HCT116 (cell line): ENCODE results near the gene GHDC. TPM values are rescaled to one million over a fixed set of nuclear protein-coding genes. Genes with fewer than 3 reads are reported as not detected.

ENCODE experiments used
- ATAC-seq: fragments of 200-7000 bp; cut with Tn5 transposase; 2 replicates; pipeline ENCODE4 v1.9.1; 2020; ENCODE audit warnings: mild to moderate bottlenecking, moderate library complexity
- BruUV-seq: library from RNA; stranded (reverse); fragments of 400-500 nt; replicated peaks from 2 replicates; lab custom pipeline; 2021; lab: Mats Ljungman, UMichigan
- CTCF ChIA-PET: fragments of 300-600 bp; sonication (Branson Sonifier 250); formaldehyde crosslinking; loops from one replicate; lab custom pipeline; 2021; ENCODE audit warnings: antibody characterized with exemption; lab: Charles Lee
- POLR2A ChIA-PET: fragments of 300-600, 350-600 bp; sonication (Branson Sonifier 250); formaldehyde crosslinking; loops from one replicate; lab custom pipeline; 2021; ENCODE audit warnings: antibody characterized with exemption; lab: Charles Lee
- RAD21 ChIA-PET, 2 experiments: fragments of 300-600 bp; sonication (Branson Sonifier 250); formaldehyde crosslinking; loops; one replicate each; lab custom pipeline; 2023; ENCODE audit warnings: low total read pairs in 2 of 2; ENCODE audit not compliant: uncharacterized antibody in 2 of 2, unreplicated experiment in 2 of 2, low non-redundant PET in 1 of 2; lab: Charles Lee
- DNase-seq: peaks from one replicate; pipeline ENCODE4 v3.0.0-alpha.2; 2010; ENCODE audit warnings: low read depth, low spot score
- H2AFZ ChIP-seq: fragments of 200-600 bp; shearing (Covaris generic), sonication (generic); 2 replicates; pipeline ENCODE4 v1.6.1; 2017; ENCODE audit warnings: low read depth, mixed run types, mixed read lengths, antibody characterized with exemption, low read length; ENCODE audit not compliant: poor library complexity, severe bottlenecking
- H3K27ac ChIP-seq: 2 replicates; pipeline ENCODE4 v1.5.1; 2012; ENCODE audit warnings: low read depth, low read length
- H3K27me3 ChIP-seq: fragments of 200-600 bp; sonication (generic); 2 replicates; pipeline ENCODE4 v1.6.1; 2016; ENCODE audit warnings: mixed run types, low read length, mixed read lengths; ENCODE audit not compliant: insufficient read depth
- H3K36me3 ChIP-seq, 2 experiments: fragments of 200-500 bp in 1 of 2; fragments of 200-600 bp in 1 of 2; sonication (Bioruptor generic) in 1 of 2; sonication (generic) in 1 of 2; 2 replicates each; pipeline versions ENCODE4 v1.5.1 to v1.6.1; 2014 to 2016; ENCODE audit warnings: low read length in 2 of 2, inconsistent platforms in 1 of 2, mixed read lengths in 1 of 2, mixed run types in 1 of 2; ENCODE audit not compliant: insufficient read depth in 2 of 2, control insufficient read depth in 1 of 2
- H3K4me1 ChIP-seq, 2 experiments: fragments of 200-600 bp in 1 of 2; sonication (generic) in 1 of 2; 2 replicates each; pipeline versions ENCODE4 v1.5.1 to v1.6.1; 2012 to 2017; ENCODE audit warnings: low read length in 2 of 2, inconsistent platforms in 1 of 2, mild to moderate bottlenecking in 1 of 2, mixed read lengths in 1 of 2, mixed run types in 1 of 2, moderate library complexity in 1 of 2; ENCODE audit not compliant: insufficient read depth in 2 of 2, control insufficient read depth in 1 of 2
- H3K4me2 ChIP-seq: fragments of 200-600 bp; sonication (generic); 2 replicates; pipeline ENCODE4 v1.6.1; 2017; ENCODE audit warnings: mixed run types, low read length, mixed read lengths
- H3K4me3 ChIP-seq, 2 experiments: fragments of 200-600 bp in 1 of 2; sonication (generic) in 1 of 2; replicated peaks in 1 of 2; 2 replicates each; pipeline ENCODE4 v1.5.1; 2011 to 2016; ENCODE audit warnings: low read length in 2 of 2, control low read depth in 1 of 2, low read depth in 1 of 2, mild to moderate bottlenecking in 1 of 2, mixed read lengths in 1 of 2, mixed run types in 1 of 2
- H3K79me2 ChIP-seq: fragments of 200-600 bp; sonication (generic); 2 replicates; pipeline ENCODE4 v1.6.1; 2017; ENCODE audit warnings: mild to moderate bottlenecking, mixed run types, low read length, moderate library complexity, mixed read lengths; ENCODE audit not compliant: insufficient read depth
- H3K9ac ChIP-seq: fragments of 200-600 bp; sonication (generic); 2 replicates; pipeline ENCODE4 v1.6.1; 2016; ENCODE audit warnings: low read length, mixed read lengths
- H3K9me2 ChIP-seq: fragments of 200-600 bp; sonication (generic), shearing (Covaris generic); 2 replicates; pipeline ENCODE4 v1.6.1; 2017; ENCODE audit warnings: mixed run types, mild to moderate bottlenecking, moderate library complexity; ENCODE audit not compliant: insufficient read depth
- H3K9me3 ChIP-seq, 2 experiments: fragments of 200-500 bp in 1 of 2; fragments of 200-600 bp in 1 of 2; sonication (Bioruptor generic) in 1 of 2; sonication (generic) in 1 of 2; 2 replicates each; pipeline ENCODE4 v1.6.1; 2014 to 2017; ENCODE audit warnings: low read length in 2 of 2, mixed read lengths in 2 of 2, inconsistent platforms in 1 of 2, low read depth in 1 of 2, mild to moderate bottlenecking in 1 of 2, mixed run types in 1 of 2, moderate library complexity in 1 of 2; ENCODE audit not compliant: control insufficient read depth in 1 of 2, insufficient read depth in 1 of 2
- H4K20me1 ChIP-seq: fragments of 200-600 bp; sonication (generic), shearing (Covaris generic); 2 replicates; pipeline ENCODE4 v1.6.1; 2017; ENCODE audit warnings: mixed run types, mild to moderate bottlenecking, moderate library complexity; ENCODE audit not compliant: insufficient read depth
- ATF3 ChIP-seq: IDR thresholded peaks from 2 replicates; pipeline ENCODE4 v1.6.1; 2012
- CBX3 ChIP-seq: IDR thresholded peaks from 2 replicates; pipeline ENCODE4 v1.6.1; 2012; ENCODE audit warnings: low read depth
- CEBPB ChIP-seq: IDR thresholded peaks from 2 replicates; pipeline ENCODE4 v1.6.1; 2012; ENCODE audit warnings: low read depth
- CTCF ChIP-seq, 3 experiments: fragments of 200-600 bp in 1 of 3; sonication (generic) in 1 of 3; IDR thresholded peaks in 2 of 3; conservative IDR thresholded peaks in 1 of 3; 2 replicates each; pipeline ENCODE4 v1.5.1; 2012 to 2017; ENCODE audit warnings: low read depth in 2 of 3, low read length in 2 of 3, antibody characterized with exemption in 1 of 3, borderline replicate concordance in 1 of 3, control low read depth in 1 of 3, mild to moderate bottlenecking in 1 of 3, mixed read lengths in 1 of 3, mixed run types in 1 of 3, moderate library complexity in 1 of 3; ENCODE audit not compliant: insufficient read depth in 1 of 3
- EGR1 ChIP-seq: IDR thresholded peaks from 2 replicates; pipeline ENCODE4 v1.6.1; 2012; ENCODE audit warnings: low read depth
- ELF1 ChIP-seq: IDR thresholded peaks from 2 replicates; pipeline ENCODE4 v1.6.1; 2012; ENCODE audit warnings: low read depth, borderline replicate concordance
- MAX ChIP-seq: IDR thresholded peaks from 2 replicates; pipeline ENCODE4 v1.6.1; 2012
- POLR2A ChIP-seq: IDR thresholded peaks from 2 replicates; pipeline ENCODE4 v1.7.0; 2011; ENCODE audit warnings: borderline replicate concordance; ENCODE audit not compliant: insufficient read depth, insufficient read length; ENCODE audit errors: extremely low read depth
- REST ChIP-seq: IDR thresholded peaks from 2 replicates; pipeline ENCODE4 v1.6.1; 2012; ENCODE audit warnings: low read depth
- SIN3A ChIP-seq: IDR thresholded peaks from 2 replicates; pipeline ENCODE4 v1.6.1; 2012; ENCODE audit warnings: low read depth
- SP1 ChIP-seq: IDR thresholded peaks from 2 replicates; pipeline ENCODE4 v1.6.1; 2012; ENCODE audit warnings: low read depth
- SRF ChIP-seq: IDR thresholded peaks from 2 replicates; pipeline ENCODE4 v1.6.1; 2012; ENCODE audit warnings: low read depth
- ZFX ChIP-seq: fragments of 450-650 bp; IDR thresholded peaks from 2 replicates; pipeline ENCODE4 v1.6.1; 2017
- ZNF274 ChIP-seq: fragments of 200-500 bp; sonication (Bioruptor generic); IDR thresholded peaks from 2 replicates; pipeline ENCODE4 v1.6.1; 2014; ENCODE audit warnings: mild to moderate bottlenecking, low read depth, low read length, inconsistent platforms
- intact Hi-C: fragments of 100-400 bp; cut with micrococcal nuclease; formaldehyde crosslinking; loops from 2 replicates; pipeline ENCODE4 v1.10.0; 2022
- total RNA-seq: library from RNA; stranded (reverse); gene quantifications from one replicate; pipeline ENCODE4 v1.2.1, GENCODE V29; 2021; ENCODE audit not compliant: unreplicated experiment

The GHDC gene
- total RNA-seq, 1 experiment from 2014 or later: 13.2 TPM

- intact Hi-C loops: no loop called here
- DNase-seq (no peak), ATAC-seq (no peak)
- no peak overlapping the region for H3K27ac ChIP-seq
- no peaks in the 10 kb centered on the region for H3K27me3 ChIP-seq
- H3K4me1 ChIP-seq: no peaks in the 10 kb centered on the region
- no peak for TF ChIP-seq ELF1
- TF ChIP-seq MAX: no peak
- TF ChIP-seq EGR1: no peak
- no peak for TF ChIP-seq ATF3
- TF ChIP-seq POLR2A: no peak
- no peak for TF ChIP-seq SIN3A
- TF ChIP-seq ZNF274: no peak
- no peak for TF ChIP-seq REST
- no peak for TF ChIP-seq CEBPB
- no peak for TF ChIP-seq SRF
- TF ChIP-seq CTCF (IDR thresholded peaks at IDR 0.05 in 2 of 3, conservative IDR thresholded peaks at IDR 0.05 in 1 of 3; ENCODE audit: borderline replicate concordance in 1 of 3, insufficient read depth in 1 of 3, low read depth in 2 of 3, low read length in 2 of 3): no peak
- TF ChIP-seq CBX3: no peak
- no peak for TF ChIP-seq ZFX
- TF ChIP-seq SP1: no peak
- H3K9me2 ChIP-seq: no peaks in the 10 kb centered on the region
- POLR2A ChIA-PET: no interaction called here
- H4K20me1 ChIP-seq: no peaks in the 10 kb centered on the region
- BruUV-seq: no TSS peak
- H3K4me2 ChIP-seq: no peak overlapping the region
- CTCF ChIA-PET: no interaction called here
- no peaks in the 10 kb centered on the region for H3K79me2 ChIP-seq
- H3K36me3 ChIP-seq: no peaks in the 10 kb centered on the region
- no peaks in the 10 kb centered on the region for H3K9me3 ChIP-seq
- RAD21 ChIA-PET: no interaction called here
- H3K4me3 ChIP-seq: no peak overlapping the region
- H3K9ac ChIP-seq: no peak overlapping the region
- H2AFZ ChIP-seq: no peak overlapping the region
These were observed 7.9 kb upstream of the GHDC start for GRCh38 chr17:42202159-42202558.
